Measurements from ENCODE around the gene SUGT1.

- TF ChIP-seq, protein P1, sequence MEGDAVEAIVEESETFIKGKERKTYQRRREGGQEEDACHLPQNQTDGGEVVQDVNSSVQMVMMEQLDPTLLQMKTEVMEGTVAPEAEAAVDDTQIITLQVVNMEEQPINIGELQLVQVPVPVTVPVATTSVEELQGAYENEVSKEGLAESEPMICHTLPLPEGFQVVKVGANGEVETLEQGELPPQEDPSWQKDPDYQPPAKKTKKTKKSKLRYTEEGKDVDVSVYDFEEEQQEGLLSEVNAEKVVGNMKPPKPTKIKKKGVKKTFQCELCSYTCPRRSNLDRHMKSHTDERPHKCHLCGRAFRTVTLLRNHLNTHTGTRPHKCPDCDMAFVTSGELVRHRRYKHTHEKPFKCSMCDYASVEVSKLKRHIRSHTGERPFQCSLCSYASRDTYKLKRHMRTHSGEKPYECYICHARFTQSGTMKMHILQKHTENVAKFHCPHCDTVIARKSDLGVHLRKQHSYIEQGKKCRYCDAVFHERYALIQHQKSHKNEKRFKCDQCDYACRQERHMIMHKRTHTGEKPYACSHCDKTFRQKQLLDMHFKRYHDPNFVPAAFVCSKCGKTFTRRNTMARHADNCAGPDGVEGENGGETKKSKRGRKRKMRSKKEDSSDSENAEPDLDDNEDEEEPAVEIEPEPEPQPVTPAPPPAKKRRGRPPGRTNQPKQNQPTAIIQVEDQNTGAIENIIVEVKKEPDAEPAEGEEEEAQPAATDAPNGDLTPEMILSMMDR (conservative IDR thresholded peaks at IDR 0.05; ENCODE audit: low read length) = no peak
- TF ChIP-seq EZH2phosphoT487 (IDR thresholded peaks at IDR 0.05; ENCODE audit: borderline replicate concordance) = no peak
These were observed 86.9 kb downstream of the SUGT1 start, which contains the start of gene CNMD for GRCh38 chr13:52739468-52740071.

Data from Loucy (cell line).